GM18502 (cell line): ENCODE results near the gene AGMO.

Experiments
- ATAC-seq: cut with Tn5 transposase; IDR thresholded peaks from one replicate; pipeline ENCODE4 v1.9.1; 2021; ENCODE audit warnings: mild to moderate bottlenecking; ENCODE audit not compliant: unreplicated experiment, poor library complexity

Gene AGMO

GRCh38 chr7:15403751-15404150 is 158.1 kb downstream of the AGMO start:
- no peak for ATAC-seq

GRCh38 chr7:15403315-15403714 is 158.5 kb downstream of the AGMO start:
- no peak for ATAC-seq

GRCh38 chr7:15402436-15403136 is 159.2 kb downstream of the AGMO start:
- ATAC-seq: no peak

- no peak for ATAC-seq
Observed at GRCh38 chr7:15400440-15400839, 161.4 kb downstream of the AGMO start.

GRCh38 chr7:15399441-15399840 is 162.4 kb downstream of the AGMO start:
- ATAC-seq: no peak

GRCh38 chr7:15397922-15398760 is 163.7 kb downstream of the AGMO start:
- no peak for ATAC-seq

GRCh38 chr7:15397159-15397550 is 164.7 kb downstream of the AGMO start:
- no peak for ATAC-seq

GRCh38 chr7:15396210-15397158 is 165.3 kb downstream of the AGMO start:
- ATAC-seq: no peak

- ATAC-seq: no peak
Observed at GRCh38 chr7:15389073-15389472, 172.7 kb downstream of the AGMO start.

GRCh38 chr7:15378494-15379145 is 183.2 kb downstream of the AGMO start:
- no peak for ATAC-seq

GRCh38 chr7:15376600-15376999 is 185.2 kb downstream of the AGMO start:
- ATAC-seq: no peak

GRCh38 chr7:15370441-15370840 is 191.4 kb downstream of the AGMO start:
- ATAC-seq: no peak

- no peak for ATAC-seq
Observed at GRCh38 chr7:15368653-15369052, 193.2 kb downstream of the AGMO start.

GRCh38 chr7:15367897-15368296 is 193.9 kb downstream of the AGMO start:
- no peak for ATAC-seq

GRCh38 chr7:15358112-15358511 is 203.7 kb downstream of the AGMO start:
- ATAC-seq: no peak

GRCh38 chr7:15352421-15353206 is 209.2 kb downstream of the AGMO start:
- no peak for ATAC-seq

- no peak for ATAC-seq
Observed at GRCh38 chr7:15345216-15345615, 216.6 kb downstream of the AGMO start.

- ATAC-seq: no peak
Observed at GRCh38 chr7:15341817-15342216, 220.0 kb downstream of the AGMO start.

GRCh38 chr7:15336146-15336545 is 225.7 kb downstream of the AGMO start:
- ATAC-seq: no peak
